HG03442 (cell line): ENCODE results near the gene OR5K2.

Experiments used
- ATAC-seq: cut with Tn5 transposase; IDR thresholded peaks from one replicate; pipeline ENCODE4 v1.9.1; 2021; ENCODE audit warnings: mild to moderate bottlenecking, moderate library complexity; ENCODE audit not compliant: unreplicated experiment

OR5K2 gene

GRCh38 chr3:98497381-98497780 lies at the start of gene OR5K2:
OR5K2 (plus strand) TSS chr3:98497681; CDS start chr3:98497681, 0 bp downstream.
- no peak for ATAC-seq

GRCh38 chr3:98449606-98450193 lies 47.8 kb upstream of the OR5K2 start:
- no peak for ATAC-seq

- ATAC-seq: no peak
Measured at GRCh38 chr3:98450372-98450771, 47.1 kb upstream of the OR5K2 start.

- ATAC-seq: no peak
Measured at GRCh38 chr3:98453827-98454226, 43.7 kb upstream of the OR5K2 start.

- no peak for ATAC-seq
Measured at GRCh38 chr3:98454929-98455328, 42.6 kb upstream of the OR5K2 start.

GRCh38 chr3:98457543-98457942 lies 39.9 kb upstream of the OR5K2 start:
- no peak for ATAC-seq

GRCh38 chr3:98460220-98460619 lies 37.3 kb upstream of the OR5K2 start:
- ATAC-seq: no peak

GRCh38 chr3:98462901-98463300 lies 34.6 kb upstream of the OR5K2 start, which contains the start of gene OR5K1:
OR5K1 (plus strand) TSS chr3:98463201; CDS start chr3:98469577, 6,376 bp downstream.
- no peak for ATAC-seq

- no peak for ATAC-seq
Measured at GRCh38 chr3:98482717-98483482, 14.6 kb upstream of the OR5K2 start.

- ATAC-seq: no peak
Measured at GRCh38 chr3:98483626-98484025, 13.9 kb upstream of the OR5K2 start.

- no peak for ATAC-seq
Measured at GRCh38 chr3:98500019-98500418, 2.5 kb downstream of the OR5K2 start.

GRCh38 chr3:98501270-98501669 lies 3.8 kb downstream of the OR5K2 start:
- no peak for ATAC-seq

GRCh38 chr3:98501863-98502576 lies 4.5 kb downstream of the OR5K2 start:
- no peak for ATAC-seq

GRCh38 chr3:98504539-98504938 lies 7.1 kb downstream of the OR5K2 start:
- ATAC-seq: no peak

- no peak for ATAC-seq
Measured at GRCh38 chr3:98508582-98508981, 11.1 kb downstream of the OR5K2 start.

GRCh38 chr3:98512576-98512975 lies 15.1 kb downstream of the OR5K2 start:
- ATAC-seq: no peak

- ATAC-seq: no peak
Measured at GRCh38 chr3:98513091-98513511, 15.6 kb downstream of the OR5K2 start.

GRCh38 chr3:98513736-98514135 lies 16.3 kb downstream of the OR5K2 start:
- ATAC-seq: no peak

GRCh38 chr3:98514948-98515347 lies 17.5 kb downstream of the OR5K2 start:
- ATAC-seq: no peak

GRCh38 chr3:98518816-98519215 lies 21.3 kb downstream of the OR5K2 start:
- no peak for ATAC-seq

- no peak for ATAC-seq
Measured at GRCh38 chr3:98519351-98519750, 21.9 kb downstream of the OR5K2 start.
